Activated CD8-positive, alpha-beta T cell treated with anti-CD3 and anti-CD28 coated beads, Interleukin-2, amount 10 ng/mL, durations not matched to agents 7 days and 5 days (primary cell): ENCODE measurements around the gene TUBB4B. TPM values are rescaled to one million over a fixed set of nuclear protein-coding genes. Genes with fewer than 3 reads are reported as not detected.

Experiments used
- ATAC-seq: fragments of 150-1000 bp; cut with Tn5 transposase; one replicate; pipeline ENCODE4 v1.10.0; 2021; ENCODE audit warnings: moderate library complexity
- CTCF ChIA-PET: fragments of 350-600 bp; sonication (Branson Sonifier 250); formaldehyde crosslinking; loops from one replicate; lab custom pipeline; 2021; ENCODE audit warnings: antibody characterized with exemption; lab: Charles Lee
- POLR2A ChIA-PET: fragments of 350-600 bp; sonication (Branson Sonifier 250); formaldehyde crosslinking; loops from one replicate; lab custom pipeline; 2021; ENCODE audit warnings: antibody characterized with exemption; lab: Charles Lee
- DNase-seq: peaks from one replicate; pipeline ENCODE4 v3.0.0-alpha.2; 2020
- H3K27ac Mint-ChIP-seq: one replicate; pipeline ENCODE4 v1.8.0; 2021; ENCODE audit warnings: mild to moderate bottlenecking, mixed read lengths
- H3K27me3 Mint-ChIP-seq: one replicate; pipeline ENCODE4 v1.8.0; 2021; ENCODE audit warnings: low read depth, mixed read lengths
- H3K36me3 Mint-ChIP-seq: one replicate; pipeline ENCODE4 v1.8.0; 2021; ENCODE audit warnings: low read depth, mixed read lengths
- H3K4me1 Mint-ChIP-seq: one replicate; pipeline ENCODE4 v1.8.0; 2021; ENCODE audit warnings: low read depth, mixed read lengths
- H3K4me3 Mint-ChIP-seq: one replicate; pipeline ENCODE4 v1.8.0; 2021; ENCODE audit warnings: mild to moderate bottlenecking, mixed read lengths
- H3K9me3 Mint-ChIP-seq: one replicate; pipeline ENCODE4 v1.8.0; 2022; ENCODE audit warnings: mixed read lengths; ENCODE audit not compliant: insufficient read depth
- total RNA-seq, 2 experiments: library from RNA; stranded (reverse); gene quantifications; one replicate each; pipeline ENCODE4 v1.2.3, GENCODE V29; 2021

The TUBB4B gene
- total RNA-seq, 2 experiments from 2014 or later = 417 to 432 TPM

- peak overlapping the region; percentile 54 for H3K27ac Mint-ChIP-seq
- no peak for DNase-seq
- H3K27me3 Mint-ChIP-seq = no peaks in the 10 kb centered on the region
- ChIA-PET POLR2A (interaction anchor here (1.0 to 1.4 kb wide), 3 partner anchors 13 to 110 kb away, joined by 3 to 9 read pairs (median 4); partner anchors contain the start of gene TUBB4B), CTCF (interaction anchor here (0.6 to 6.7 kb wide), 12 partner anchors 9 to 437 kb away, joined by 3 to 73 read pairs (median 6); partner anchors contain the start of genes ANAPC2, SSNA1, TMEM141 and TUBB4B)
- H3K4me3 Mint-ChIP-seq = no peak overlapping the region
- no peaks in the 10 kb centered on the region for H3K36me3 Mint-ChIP-seq
- H3K9me3 Mint-ChIP-seq = no peaks in the 10 kb centered on the region
- no peak for ATAC-seq
- H3K4me1 Mint-ChIP-seq = peaks cover 15% of the 10 kb centered on the region
Observed at GRCh38 chr9:137227853-137228505, 13.1 kb upstream of the TUBB4B start.

- CTCF ChIA-PET = interaction anchor here (1.7 to 6.7 kb wide), 2 partner anchors 8 to 104 kb away, joined by 4 to 73 read pairs; no protein-coding TSS in a partner anchor
- DNase-seq = no peak
- H3K4me3 Mint-ChIP-seq = no peak overlapping the region
- no peaks in the 10 kb centered on the region for H3K36me3 Mint-ChIP-seq
- no peak overlapping the region for H3K27ac Mint-ChIP-seq
- H3K4me1 Mint-ChIP-seq = peaks cover 12% of the 10 kb centered on the region
- no peaks in the 10 kb centered on the region for H3K9me3 Mint-ChIP-seq
- POLR2A ChIA-PET = no interaction called here
- H3K27me3 Mint-ChIP-seq = no peaks in the 10 kb centered on the region
- ATAC-seq = no peak
Observed at GRCh38 chr9:137228506-137228967, 12.6 kb upstream of the TUBB4B start.

GRCh38 chr9:137228968-137229896, 11.9 kb upstream of the TUBB4B start:
- ChIA-PET POLR2A (interaction anchor here (0.6 to 1.2 kb wide), 2 partner anchors 40 to 1677 kb away, joined by 3 read pairs; no protein-coding TSS in a partner anchor), CTCF (interaction anchor here (1.2 kb wide), 1 partner anchor 194 kb away, joined by 3 read pairs; no protein-coding TSS in a partner anchor)
- Mint-ChIP-seq H3K9me3 (no peaks in the 10 kb centered on the region), H3K4me1 (peaks cover 12% of the 10 kb centered on the region), H3K36me3 (no peaks in the 10 kb centered on the region), H3K27me3 (no peaks in the 10 kb centered on the region), H3K27ac (no peak overlapping the region), H3K4me3 (no peak overlapping the region)
- ATAC-seq (no peak), DNase-seq (no peak)

- ATAC-seq = no peak
- Mint-ChIP-seq H3K27me3 (peaks cover under 1% of the 10 kb centered on the region), H3K9me3 (no peaks in the 10 kb centered on the region), H3K4me3 (no peak overlapping the region), H3K36me3 (no peaks in the 10 kb centered on the region), H3K27ac (no peak overlapping the region), H3K4me1 (peaks cover 7% of the 10 kb centered on the region)
- ChIA-PET CTCF (interaction anchor here (1.2 kb wide), 1 partner anchor 195 kb away, joined by 3 read pairs; no protein-coding TSS in a partner anchor), POLR2A (interaction anchor here (0.6 to 1.2 kb wide), 2 partner anchors 41 to 1678 kb away, joined by 3 read pairs; no protein-coding TSS in a partner anchor)
- DNase-seq = no peak
Observed at GRCh38 chr9:137229903-137230704, 11.0 kb upstream of the TUBB4B start.

DNA sequence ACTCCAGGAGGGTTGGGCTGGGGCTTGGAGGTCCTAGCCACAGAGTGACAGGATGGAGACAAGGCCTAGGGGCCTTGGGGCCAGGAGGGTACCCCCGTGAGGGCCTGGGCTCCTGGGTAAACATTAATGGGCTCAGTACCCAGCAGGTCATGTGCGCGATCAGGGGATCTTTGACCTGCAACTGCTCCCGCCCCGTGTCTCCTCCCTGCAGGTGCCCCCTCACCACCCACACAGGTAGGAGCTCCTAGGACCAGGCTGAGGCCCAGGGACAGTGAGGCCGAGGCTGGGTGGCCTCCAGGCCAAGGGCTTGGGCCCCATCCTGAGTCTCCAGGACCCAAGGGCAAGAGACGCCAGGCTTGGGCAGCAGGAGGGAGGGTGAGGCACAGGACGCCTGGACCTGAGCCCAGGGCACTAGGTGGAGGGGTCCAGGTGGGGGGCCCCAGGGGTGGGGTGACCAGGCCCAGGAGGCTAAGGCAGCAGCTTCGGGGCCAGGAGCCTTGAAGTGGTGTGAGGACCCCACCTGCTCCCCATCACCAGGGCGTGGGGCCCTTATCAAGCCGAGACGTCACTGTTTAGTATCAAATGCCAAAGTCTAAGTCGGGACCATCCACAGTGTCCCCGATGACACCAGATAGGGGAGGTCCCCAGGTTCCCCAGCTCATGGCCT, 10.2 kb upstream of the TUBB4B start, which contains the start of gene SLC34A3:
SLC34A3 (plus strand) TSS at position 197 of the 667 bp plus-strand sequence. CDS start 802 bp downstream, outside the sequence.
- ChIA-PET CTCF (no interaction called here), POLR2A (interaction anchor here (1.4 kb wide), 1 partner anchor 10 kb away, joined by 5 read pairs; the partner anchor contains the start of gene TUBB4B)
- Mint-ChIP-seq H3K27ac (no peak within 1 kb of the TSS), H3K4me1 (peaks cover 3% of the 10 kb centered on the region), H3K27me3 (peaks cover 3% of the 10 kb centered on the region), H3K9me3 (no peaks in the 10 kb centered on the region), H3K4me3 (no peak within 1 kb of the TSS), H3K36me3 (no peaks in the 10 kb centered on the region)
- DNase-seq (no peak), ATAC-seq (no peak)

- Mint-ChIP-seq H3K9me3 (no peaks in the 10 kb centered on the region), H3K4me1 (peaks cover 4% of the 10 kb centered on the region), H3K36me3 (no peaks in the 10 kb centered on the region), H3K4me3 (no peak overlapping the region), H3K27me3 (peaks cover 3% of the 10 kb centered on the region), H3K27ac (no peak overlapping the region)
- DNase-seq = no peak
- ATAC-seq = no peak
- CTCF ChIA-PET = no interaction called here
- POLR2A ChIA-PET = interaction anchor here (1.4 kb wide), 1 partner anchor 9 kb away, joined by 5 read pairs; the partner anchor contains the start of gene TUBB4B
Observed at GRCh38 chr9:137231372-137232039, 9.6 kb upstream of the TUBB4B start.

DNA sequence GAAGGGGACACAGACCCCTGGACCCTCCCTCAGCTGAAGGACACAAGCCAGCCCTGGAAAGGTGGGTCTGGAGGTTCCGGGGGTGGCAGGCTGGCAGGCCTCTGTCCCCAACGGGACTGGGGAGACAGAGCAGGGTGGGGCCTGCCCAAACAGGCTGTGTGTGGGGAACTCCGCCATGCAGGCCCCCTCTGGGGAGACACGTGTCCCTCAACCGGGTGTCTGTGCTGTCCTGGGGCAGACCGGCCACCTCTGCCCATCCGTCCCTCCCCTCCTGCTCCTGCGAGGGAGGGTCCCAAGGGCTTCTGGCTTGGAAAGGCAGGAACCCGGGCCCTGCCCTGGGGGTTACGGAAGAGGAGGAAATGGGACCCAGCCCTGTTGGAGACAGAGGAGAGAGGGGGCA, 9.0 kb upstream of the TUBB4B start:
- DNase-seq = no peak
- CTCF ChIA-PET = no interaction called here
- Mint-ChIP-seq H3K4me3 (no peak overlapping the region), H3K9me3 (no peaks in the 10 kb centered on the region), H3K36me3 (no peaks in the 10 kb centered on the region), H3K27me3 (peaks cover 3% of the 10 kb centered on the region), H3K4me1 (peaks cover 9% of the 10 kb centered on the region), H3K27ac (no peak overlapping the region)
- POLR2A ChIA-PET = interaction anchor here (1.4 kb wide), 1 partner anchor 9 kb away, joined by 5 read pairs; the partner anchor contains the start of gene TUBB4B
- no peak for ATAC-seq

DNA sequence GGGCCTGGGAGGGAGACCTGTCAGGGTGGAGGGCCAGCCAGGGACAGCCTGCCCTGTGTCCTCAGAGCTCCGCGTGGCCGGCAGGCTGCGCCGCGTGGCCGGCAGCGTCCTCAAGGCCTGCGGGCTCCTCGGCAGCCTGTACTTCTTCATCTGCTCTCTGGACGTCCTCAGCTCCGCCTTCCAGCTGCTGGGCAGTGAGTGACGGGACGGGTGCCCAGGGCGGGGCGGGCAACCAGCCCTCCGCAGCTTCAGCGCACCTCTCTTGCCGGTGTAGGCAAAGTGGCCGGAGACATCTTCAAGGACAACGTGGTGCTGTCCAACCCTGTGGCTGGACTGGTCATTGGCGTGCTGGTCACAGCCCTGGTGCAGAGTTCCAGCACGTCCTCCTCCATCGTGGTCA, 8.6 kb upstream of the TUBB4B start:
- Mint-ChIP-seq H3K27me3 (peaks cover 3% of the 10 kb centered on the region), H3K4me3 (no peak overlapping the region)

DNA sequence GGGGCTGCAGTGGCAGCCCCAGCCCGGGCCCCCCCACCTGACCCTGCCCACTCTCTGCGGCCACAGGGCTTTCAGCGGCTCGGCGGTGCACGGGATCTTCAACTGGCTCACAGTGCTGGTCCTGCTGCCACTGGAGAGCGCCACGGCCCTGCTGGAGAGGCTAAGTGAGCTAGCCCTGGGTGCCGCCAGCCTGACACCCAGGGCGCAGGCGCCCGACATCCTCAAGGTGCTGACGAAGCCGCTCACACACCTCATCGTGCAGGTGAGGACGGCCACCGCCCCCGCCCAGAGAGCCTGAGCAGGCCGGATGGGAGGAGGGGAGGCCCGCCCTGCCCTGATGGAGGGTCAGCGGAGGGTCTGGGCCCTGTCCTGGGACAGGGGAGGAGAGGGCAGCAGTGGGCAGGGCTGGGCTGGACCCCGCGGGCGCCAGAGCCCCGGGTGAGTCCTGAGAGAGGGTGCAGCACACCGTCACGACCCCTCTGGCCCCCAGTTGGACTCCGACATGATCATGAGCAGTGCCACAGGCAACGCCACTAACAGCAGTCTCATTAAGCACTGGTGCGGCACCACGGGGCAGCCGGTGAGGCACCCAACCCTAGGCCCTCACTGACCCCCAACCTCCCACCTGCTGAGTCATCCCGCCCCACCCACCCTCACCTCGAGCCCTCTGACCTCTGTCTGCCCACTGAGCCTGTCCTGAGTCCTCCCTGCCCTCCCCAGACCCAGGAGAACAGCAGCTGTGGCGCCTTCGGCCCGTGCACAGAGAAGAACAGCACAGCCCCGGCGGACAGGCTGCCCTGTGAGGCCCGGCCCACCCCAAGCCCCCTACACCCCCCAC, 7.7 kb upstream of the TUBB4B start:
- no peak for ATAC-seq
- H3K4me1 Mint-ChIP-seq = peaks cover 10% of the 10 kb centered on the region
- no peaks in the 10 kb centered on the region for H3K36me3 Mint-ChIP-seq
- H3K27ac Mint-ChIP-seq = no peak overlapping the region
- no peak for DNase-seq
- no peak overlapping the region for H3K4me3 Mint-ChIP-seq
- ChIA-PET POLR2A (no interaction called here), CTCF (no interaction called here)
- no peaks in the 10 kb centered on the region for H3K9me3 Mint-ChIP-seq
- H3K27me3 Mint-ChIP-seq = peaks cover 3% of the 10 kb centered on the region

More for the DNA sequence above, 8.6 kb upstream of the TUBB4B start:
- no peak for ATAC-seq
- no peaks in the 10 kb centered on the region for H3K36me3 Mint-ChIP-seq
- CTCF ChIA-PET = no interaction called here
- no peak for DNase-seq
- POLR2A ChIA-PET = no interaction called here
- H3K27ac Mint-ChIP-seq = no peak overlapping the region
- H3K9me3 Mint-ChIP-seq = no peaks in the 10 kb centered on the region
- peaks cover 8% of the 10 kb centered on the region for H3K4me1 Mint-ChIP-seq
